HG03066 (cell line): ENCODE measurements around the gene HOXC10.

Source experiments
- ATAC-seq: cut with Tn5 transposase; IDR thresholded peaks from one replicate; pipeline ENCODE4 v1.9.1; 2021; ENCODE audit warnings: low read depth; ENCODE audit not compliant: unreplicated experiment

HOXC10 gene

GRCh38 chr12:53984901-53985691, at the start of gene HOXC10:
Gene HOXC10, plus strand, starts transcription at chr12:53985146. Its CDS starts 114 bp downstream, at chr12:53985260.
- ATAC-seq = peak; percentile 61

- ATAC-seq = no peak
Observed at GRCh38 chr12:53935383-53936341, 49.3 kb upstream of the HOXC10 start.

- ATAC-seq = no peak
Observed at GRCh38 chr12:53937099-53937498, 47.8 kb upstream of the HOXC10 start.

GRCh38 chr12:53937596-53938325, 47.2 kb upstream of the HOXC10 start:
- no peak for ATAC-seq

- ATAC-seq = no peak
Observed at GRCh38 chr12:53938326-53939140, 46.4 kb upstream of the HOXC10 start, which contains the start of gene HOXC13. Gene HOXC13, plus strand, starts transcription at chr12:53938831. Its CDS starts 76 bp downstream, at chr12:53938907.

GRCh38 chr12:53939141-53940108, 45.5 kb upstream of the HOXC10 start:
- ATAC-seq = no peak

GRCh38 chr12:53940443-53941014, 44.4 kb upstream of the HOXC10 start:
- ATAC-seq = no peak

GRCh38 chr12:53941187-53941586, 43.8 kb upstream of the HOXC10 start:
- ATAC-seq = no peak

- no peak for ATAC-seq
Observed at GRCh38 chr12:53941750-53942149, 43.2 kb upstream of the HOXC10 start.

GRCh38 chr12:53942467-53942997, 42.4 kb upstream of the HOXC10 start:
- no peak for ATAC-seq

GRCh38 chr12:53944209-53944608, 40.7 kb upstream of the HOXC10 start:
- no peak for ATAC-seq

GRCh38 chr12:53944907-53945847, 39.8 kb upstream of the HOXC10 start:
- no peak for ATAC-seq

GRCh38 chr12:53947743-53948142, 37.2 kb upstream of the HOXC10 start:
- ATAC-seq = no peak

GRCh38 chr12:53948650-53949593, 36.0 kb upstream of the HOXC10 start:
- no peak for ATAC-seq

- no peak for ATAC-seq
Observed at GRCh38 chr12:53949631-53950436, 35.1 kb upstream of the HOXC10 start.
